HEK293T (cell line): ENCODE results near the gene IRAK1.

Experiments
- FOXA1 ChIP-seq: fragments of 450-650 bp; IDR thresholded peaks from 2 replicates; pipeline ENCODE4 v1.6.1; 2016; ENCODE audit warnings: mild to moderate bottlenecking
- NFRKB ChIP-seq: fragments of 450-650 bp; IDR thresholded peaks from 2 replicates; pipeline ENCODE4 v1.6.1; 2016; ENCODE audit warnings: mild to moderate bottlenecking, moderate library complexity

DNA sequence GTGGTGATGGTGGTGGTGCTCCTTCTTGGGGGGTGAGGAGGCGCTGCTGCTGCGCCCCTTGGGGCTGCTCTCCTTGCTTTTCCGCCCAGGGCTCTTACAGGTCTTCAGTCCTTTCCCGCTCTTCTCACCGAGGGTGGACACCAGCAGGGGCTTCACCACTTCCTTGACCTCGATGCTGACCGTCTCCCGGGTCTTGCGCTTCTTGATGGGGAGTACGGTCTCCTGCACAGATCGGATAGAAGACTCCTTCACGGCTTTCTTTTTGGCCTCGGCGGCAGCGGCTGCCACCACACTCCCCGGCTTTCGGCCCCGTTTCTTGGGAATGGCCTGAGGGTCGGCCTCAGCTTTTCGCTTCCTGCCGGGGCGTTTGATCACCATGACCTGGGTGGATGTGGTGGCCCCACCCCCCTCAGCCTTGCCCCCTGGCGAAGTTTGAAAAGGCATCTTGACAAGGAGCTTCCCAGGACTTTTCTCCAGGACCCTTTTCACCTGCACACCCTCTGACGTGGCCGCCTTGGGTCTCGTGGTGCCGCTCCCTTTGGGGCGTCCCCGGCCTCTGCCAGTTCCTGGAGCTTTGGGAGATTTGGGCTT lies 11.1 kb upstream of the IRAK1 start:
- TF ChIP-seq NFRKB (no peak), FOXA1 (no peak)
